Measurements from ENCODE around the gene PIP5K1C.
A peak's percentile ranks its signal among the peaks of the same experiment; 100 is the strongest.

Gene PIP5K1C

DNA sequence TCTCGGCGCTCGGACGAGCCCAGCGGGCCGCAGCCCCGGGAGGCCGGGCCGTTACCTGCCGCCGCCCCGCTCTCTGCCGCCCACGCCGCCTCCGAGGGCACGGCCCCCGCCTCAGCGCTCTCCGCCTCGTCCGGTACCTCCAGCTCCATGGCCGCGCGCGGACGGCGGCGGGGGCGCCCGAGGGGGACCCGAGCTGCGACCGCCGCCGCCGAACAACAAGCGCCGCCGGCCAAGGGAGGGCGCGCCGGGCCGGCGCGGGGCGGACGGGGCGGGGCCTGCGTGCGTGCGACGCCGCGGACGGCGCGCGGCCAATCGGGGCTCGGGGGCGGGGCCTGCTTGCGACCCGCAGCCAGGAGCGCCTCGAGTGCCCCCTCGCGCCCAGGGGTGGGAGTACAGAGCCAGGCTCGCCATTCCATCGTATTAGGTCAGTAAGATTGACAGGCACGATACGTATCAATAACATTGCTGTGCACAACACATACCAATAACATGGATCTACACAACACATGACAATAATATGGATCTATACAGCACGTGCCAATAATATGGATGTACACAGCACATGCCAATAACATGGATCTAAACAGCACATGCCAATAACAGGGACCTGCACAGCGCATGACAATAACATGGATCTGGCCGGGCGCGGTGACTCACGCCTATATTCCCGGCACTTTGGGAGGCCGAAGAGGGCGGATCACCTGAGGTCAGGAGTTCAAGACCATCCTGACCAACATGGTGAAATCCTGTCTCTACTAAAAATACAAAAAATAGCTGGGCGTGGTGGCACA, at the start of gene PIP5K1C:
PIP5K1C (minus strand) TSS at position 227 of the 791 bp plus-strand sequence; CDS start at position 149, 78 bp downstream.
- DNase-seq, result peak; percentile 71

GRCh38 chr19:3748965-3749364, 48.7 kb upstream of the PIP5K1C start:
- DNase-seq, result no peak

DNA sequence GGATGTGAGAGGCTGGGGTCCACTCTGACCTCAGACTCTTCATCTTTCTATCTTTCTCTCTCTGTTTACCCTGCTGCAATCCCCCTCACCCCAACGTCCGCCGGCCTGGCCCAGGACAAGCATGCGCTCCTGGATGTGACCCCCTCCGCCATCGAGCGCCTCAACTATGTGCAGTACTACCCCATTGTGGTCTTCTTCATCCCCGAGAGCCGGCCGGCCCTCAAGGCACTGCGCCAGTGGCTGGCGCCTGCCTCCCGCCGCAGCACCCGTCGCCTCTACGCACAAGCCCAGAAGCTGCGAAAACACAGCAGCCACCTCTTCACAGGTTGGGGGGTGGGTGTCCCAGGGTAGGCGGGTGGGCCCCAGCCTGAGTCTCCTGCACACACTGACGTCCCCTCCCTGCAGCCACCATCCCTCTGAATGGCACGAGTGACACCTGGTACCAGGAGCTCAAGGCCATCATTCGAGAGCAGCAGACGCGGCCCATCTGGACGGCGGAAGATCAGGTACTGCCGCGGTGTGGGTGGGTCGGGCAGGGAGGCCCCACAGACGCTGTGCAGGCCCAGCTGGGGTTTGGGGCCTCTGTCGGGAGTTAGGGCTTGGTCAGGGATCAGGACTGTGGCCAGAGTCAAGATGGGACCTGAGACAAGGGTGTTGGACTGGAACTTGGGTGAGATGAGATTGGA, 46.2 kb upstream of the PIP5K1C start:
- DNase-seq, result no peak

DNA sequence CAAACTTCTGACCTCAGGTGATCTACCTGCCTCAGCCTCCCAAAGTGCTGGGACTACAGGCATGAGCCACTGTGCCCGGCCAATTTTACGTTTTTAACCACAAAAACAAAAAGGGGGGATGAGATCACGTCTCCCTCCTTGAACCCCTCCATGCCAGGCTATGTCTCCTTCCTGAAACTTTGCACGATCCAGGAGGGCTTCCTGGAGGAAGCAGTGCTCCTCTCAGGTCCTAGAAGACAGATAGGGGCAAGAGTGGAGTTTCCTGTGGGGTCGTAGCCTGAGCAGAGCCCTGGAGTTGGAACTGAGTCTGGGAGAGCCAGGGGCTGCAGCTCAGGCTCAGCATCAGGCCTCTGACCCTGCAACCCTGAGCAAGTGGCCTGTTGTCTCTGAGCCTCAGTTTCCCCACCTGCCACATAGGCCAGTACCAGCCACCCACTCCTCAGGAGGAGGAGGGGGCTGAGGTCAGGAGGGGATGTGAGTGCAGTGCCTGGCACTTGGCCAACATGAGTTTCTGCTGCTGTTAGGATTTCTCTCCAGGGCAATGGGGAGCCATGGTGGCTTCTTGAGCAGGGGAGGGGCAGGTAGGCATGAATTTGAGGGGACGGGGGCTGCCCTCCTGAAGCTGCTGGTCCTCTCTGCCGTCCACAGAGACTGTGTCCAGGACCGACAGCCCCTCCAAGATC, 45.2 kb upstream of the PIP5K1C start:
- no peak for DNase-seq

- no peak for DNase-seq
These were observed 43.2 kb upstream of the PIP5K1C start for GRCh38 chr19:3743486-3743885.

- DNase-seq, result no peak
These were observed 40.2 kb upstream of the PIP5K1C start for GRCh38 chr19:3740431-3740830.

GRCh38 chr19:3738477-3739220, 38.4 kb upstream of the PIP5K1C start:
- DNase-seq, result no peak

DNA sequence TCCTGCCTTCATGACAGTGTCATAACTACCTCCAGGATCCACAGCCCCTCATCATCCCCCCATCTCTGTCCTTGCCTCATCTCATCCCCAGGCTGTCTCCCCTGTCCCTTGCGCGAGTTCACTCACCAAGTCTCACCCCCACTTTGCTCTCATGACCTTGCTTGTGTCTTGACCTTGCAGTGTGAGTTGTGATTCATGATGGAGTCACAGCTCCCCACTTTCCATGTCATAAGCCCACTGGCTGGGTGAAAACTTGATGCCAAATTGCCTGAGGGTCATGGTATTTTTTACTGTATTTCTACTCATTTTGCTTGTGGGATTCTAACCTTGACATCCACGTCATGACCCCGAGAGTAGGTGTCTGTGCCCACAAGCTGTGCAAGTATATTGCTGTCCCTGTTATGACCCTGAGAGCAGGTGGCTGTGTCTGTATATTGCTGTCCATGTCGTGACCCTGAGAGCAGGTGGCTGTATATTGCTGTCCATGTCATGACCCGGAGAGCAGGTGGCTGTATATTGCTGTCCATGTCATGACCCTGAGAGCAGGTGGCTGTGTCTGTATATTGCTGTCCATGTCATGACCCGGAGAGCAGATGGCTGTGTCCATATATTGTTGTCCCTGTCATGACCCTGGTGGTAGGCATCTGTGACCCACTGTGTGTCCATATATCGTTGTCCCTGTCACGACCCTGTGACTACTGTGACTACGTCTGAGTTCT, 37.4 kb upstream of the PIP5K1C start:
- DNase-seq, result no peak

DNA sequence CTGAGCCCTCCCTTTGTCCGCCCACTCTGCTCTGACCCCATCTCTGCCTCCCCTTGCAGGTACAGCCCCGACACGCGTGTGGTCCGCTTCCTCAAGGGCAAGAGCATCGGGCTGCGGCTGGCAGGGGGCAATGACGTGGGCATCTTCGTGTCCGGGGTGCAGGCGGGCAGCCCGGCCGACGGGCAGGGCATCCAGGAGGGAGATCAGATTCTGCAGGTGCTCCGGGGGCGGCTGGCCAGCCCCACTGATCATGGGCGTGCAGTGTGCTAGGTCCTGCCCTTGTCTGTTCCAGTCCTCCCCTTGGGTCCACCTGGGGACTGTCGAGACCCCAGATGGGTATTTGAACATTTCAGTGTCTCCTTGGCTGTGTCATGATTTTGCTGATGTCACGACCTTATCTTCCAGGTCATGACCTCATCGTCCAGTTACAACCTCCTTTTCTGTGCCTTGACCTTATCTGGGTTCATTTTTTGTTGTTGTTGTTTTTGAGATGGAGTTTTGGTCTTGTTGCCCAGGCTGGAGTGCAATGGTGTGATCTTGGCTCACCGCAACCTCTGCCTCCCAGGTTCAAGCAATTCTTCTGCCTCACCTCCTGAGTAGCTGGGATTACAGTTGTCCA, 35.9 kb upstream of the PIP5K1C start:
- DNase-seq, result no peak

GRCh38 chr19:3734310-3734600, 34.0 kb upstream of the PIP5K1C start:
- no peak for DNase-seq

DNA sequence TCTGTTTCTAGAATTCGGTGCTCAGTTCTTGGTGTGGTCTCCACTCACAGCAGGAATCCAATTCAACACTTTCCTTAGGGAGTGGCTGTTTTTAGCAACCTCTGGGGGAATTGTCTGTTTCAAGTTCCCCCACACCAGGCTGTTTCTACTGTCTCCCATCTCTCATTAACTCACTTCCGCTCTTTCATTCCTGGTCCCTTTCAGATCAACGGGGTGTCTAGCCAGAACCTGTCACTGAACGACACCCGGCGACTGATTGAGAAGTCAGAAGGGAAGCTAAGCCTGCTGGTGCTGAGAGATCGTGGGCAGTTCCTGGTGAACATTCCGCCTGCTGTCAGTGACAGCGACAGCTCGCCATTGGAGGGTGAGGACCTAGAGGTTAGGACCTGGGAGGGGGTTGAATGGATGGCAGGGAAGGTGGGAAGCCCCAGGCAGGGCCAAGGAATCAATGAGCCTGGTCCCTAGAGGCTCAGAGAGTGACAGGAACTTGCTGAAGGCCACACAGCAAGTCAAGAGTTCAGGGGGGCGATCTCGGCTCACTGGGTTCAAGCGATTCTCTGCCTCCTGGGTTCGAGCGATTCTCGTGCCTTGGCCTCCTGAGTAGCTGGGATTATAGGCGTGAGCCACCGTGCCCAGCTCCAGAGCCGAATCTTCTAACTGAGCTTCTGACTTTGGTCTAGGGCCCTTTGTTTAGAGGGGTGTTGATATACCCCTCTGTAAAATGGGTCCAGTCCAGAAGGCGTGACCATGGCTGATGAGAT, 33.5 kb upstream of the PIP5K1C start:
- no peak for DNase-seq

- no peak for DNase-seq
These were observed 31.8 kb upstream of the PIP5K1C start for GRCh38 chr19:3732108-3732507.

- DNase-seq, result no peak
These were observed 30.2 kb upstream of the PIP5K1C start for GRCh38 chr19:3730457-3730958.

- DNase-seq, result no peak
These were observed 25.5 kb upstream of the PIP5K1C start for GRCh38 chr19:3725640-3726310.

DNA sequence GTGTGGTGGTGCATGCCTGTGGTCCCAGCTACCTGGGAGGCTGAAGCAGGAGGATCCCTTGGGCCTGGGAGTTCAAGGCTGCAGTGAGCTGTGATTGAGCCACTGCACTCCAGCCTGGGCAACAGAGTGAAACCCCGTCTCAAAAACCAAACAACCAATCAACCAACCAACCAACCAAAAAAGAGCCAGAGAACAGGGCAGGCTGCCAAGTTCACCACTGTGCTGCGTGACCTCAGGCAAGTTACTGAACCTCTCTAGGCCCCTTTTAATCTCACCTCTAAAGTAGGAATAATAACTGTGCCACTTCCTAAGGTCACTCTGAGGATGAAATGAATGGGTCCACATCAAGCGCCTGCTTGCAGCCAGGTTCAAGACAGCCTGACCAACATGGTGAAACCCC, 24.9 kb upstream of the PIP5K1C start:
- no peak for DNase-seq

DNA sequence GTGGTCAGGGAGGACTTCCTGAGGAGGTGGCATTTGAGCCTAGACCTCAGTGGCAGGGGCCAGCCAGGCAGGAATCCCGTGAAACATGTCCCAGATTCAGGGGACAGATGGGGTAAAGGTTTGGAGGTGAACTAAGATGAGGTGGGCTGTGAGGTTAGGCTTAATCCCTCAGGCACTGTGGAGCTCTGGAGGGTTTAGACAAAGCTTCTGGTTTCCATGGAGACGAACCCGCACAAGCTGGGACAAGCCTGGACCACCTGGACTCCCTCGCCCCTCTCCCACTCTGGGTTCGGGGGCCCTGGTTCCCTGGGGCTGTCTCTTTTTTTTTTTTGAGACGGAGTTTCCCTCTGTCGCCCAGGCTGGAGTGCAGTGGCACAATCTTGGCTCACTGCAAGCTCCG, 23.6 kb upstream of the PIP5K1C start:
- no peak for DNase-seq

DNA sequence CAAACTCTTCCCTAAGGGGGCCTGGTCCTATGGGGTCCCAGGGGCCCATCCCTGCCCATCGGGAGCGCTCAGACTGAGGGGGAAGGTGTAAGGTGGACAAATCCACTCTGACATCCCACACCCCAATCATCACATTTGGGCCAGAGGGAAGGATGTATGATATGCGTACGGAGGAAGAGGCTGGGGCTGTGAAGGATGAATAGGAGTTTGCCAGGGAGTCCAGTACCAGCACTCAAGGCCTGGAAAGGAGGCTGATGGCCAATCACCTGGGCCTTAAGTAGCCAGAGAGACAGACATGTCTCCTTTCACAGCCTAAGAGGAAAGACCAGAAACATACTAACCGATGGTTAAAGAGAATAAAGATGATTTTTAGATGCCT, 22.8 kb upstream of the PIP5K1C start:
- no peak for DNase-seq

DNA sequence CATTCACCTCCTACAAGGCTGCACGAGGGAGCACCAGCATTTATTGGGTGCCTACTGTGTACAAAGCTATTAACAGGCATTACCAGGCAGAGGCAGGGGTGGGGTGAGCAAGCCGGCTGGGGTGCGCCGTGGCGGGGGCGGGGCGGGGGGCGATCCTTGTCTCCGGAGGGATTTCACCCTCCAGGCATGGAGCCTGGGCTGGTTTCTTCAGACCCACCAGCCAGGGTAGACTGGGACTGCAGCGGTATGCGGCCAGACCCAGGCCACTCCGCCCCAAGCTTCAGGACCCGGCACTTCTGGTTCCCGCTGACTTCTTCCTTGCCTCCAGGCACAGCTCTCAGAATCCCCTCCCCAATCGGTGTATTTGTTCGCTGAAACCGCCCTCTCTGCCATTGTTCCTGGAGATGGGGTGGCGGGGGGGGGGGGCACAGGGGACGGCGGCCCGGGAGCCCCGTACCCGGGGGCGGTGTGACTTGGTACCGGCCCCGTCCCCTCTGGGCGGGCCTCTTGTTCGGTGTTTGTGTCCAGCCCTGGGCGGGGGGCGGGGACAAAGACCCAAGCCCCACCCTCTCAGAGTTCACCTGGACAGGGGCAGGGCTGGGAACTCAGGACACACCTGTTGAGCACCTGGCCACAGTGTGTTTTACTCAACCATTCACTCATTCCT, 22.3 kb upstream of the PIP5K1C start:
- DNase-seq, result no peak

DNA sequence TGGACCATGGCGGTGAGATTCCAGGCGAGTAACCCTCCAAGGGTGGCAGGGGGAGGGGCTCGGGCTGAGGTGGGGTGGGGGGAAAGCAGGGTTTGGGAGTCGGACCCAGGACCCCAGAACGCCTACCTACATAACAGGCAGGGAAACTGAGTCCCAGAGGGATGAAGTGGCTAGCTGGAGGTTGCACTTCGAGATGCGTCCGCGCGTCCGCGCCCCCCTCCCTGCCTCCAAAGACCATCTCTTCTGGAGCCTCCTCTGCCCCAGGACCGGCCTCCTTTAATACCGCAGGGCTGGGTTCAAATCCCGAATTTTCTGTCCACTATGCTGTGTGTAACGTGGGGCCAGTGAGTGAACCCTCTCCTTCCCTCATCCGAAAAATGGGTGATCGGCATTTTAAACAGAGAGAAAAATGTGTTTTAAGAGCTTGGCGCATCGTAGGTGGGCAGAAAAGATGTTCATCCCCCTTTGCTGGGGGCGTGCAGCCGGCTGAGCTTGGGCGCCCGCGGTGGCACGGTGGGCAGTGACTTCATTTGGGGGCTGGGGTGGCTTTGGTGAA, 21.7 kb upstream of the PIP5K1C start:
- no peak for DNase-seq
